Activated CD8-positive, alpha-beta memory T cell treated with anti-CD3 and anti-CD28 coated beads, Interleukin-2, amount 50 U/mL, for 24 hours (primary cell): ENCODE measurements around the gene PTPRN2.
"Not testable (repeated sequence)": the region's sequence is repeated elsewhere in the genome, so short reads cannot be mapped to it uniquely, and the experiment has no call there.

Source experiments
- DNase-seq: peaks from one replicate; pipeline ENCODE4 v3.0.0-alpha.2; 2020; ENCODE audit errors: extremely low read depth

PTPRN2 gene

DNA sequence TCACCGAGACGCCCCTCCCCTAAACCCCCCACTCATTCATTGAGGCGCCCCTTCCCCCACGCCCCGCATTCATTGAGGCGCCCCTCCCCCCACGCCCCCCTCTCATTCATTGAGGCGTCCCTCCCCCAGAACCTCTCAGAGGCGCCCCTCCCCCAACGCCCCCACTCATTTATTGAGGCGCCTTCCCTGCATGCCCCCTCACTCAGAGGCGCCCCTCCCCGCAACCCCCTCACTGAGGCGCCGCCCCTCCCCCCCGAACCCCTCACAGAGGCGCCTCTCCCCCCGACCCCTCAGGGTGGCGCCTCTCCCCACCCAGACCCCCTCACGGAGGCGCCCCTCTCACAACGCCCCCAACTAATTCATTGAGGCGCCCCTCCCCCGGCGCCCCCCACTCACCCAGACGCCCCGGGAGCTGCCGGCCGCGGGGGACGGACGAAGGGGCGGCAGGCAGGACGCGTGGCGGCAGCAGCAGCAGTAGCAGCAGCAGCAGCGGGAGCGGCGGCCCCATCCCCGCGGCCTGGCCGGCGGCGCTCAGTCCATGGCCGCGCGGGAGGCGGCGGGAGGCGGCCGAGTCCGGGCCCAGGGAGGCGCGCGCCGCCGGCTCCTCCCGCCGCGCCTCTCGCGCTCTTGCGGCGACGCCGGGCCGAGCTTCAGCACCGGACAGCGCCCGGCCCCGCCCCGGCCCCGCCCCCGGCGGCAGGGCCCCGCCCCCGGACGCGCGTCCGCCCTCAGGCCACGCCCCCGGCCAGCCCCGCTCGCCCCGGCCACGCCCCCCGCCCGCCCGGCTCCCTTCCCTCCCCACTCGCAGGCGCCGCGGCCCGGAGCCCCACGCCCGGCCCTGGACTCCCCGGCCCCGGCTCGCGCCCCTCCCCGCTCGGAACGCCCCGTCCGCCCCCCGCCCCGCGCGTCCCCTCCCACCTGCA lies at the start of gene PTPRN2:
PTPRN2 (minus strand) TSS at position 662 of the 923 bp plus-strand sequence.
- DNase-seq: no peak

DNA sequence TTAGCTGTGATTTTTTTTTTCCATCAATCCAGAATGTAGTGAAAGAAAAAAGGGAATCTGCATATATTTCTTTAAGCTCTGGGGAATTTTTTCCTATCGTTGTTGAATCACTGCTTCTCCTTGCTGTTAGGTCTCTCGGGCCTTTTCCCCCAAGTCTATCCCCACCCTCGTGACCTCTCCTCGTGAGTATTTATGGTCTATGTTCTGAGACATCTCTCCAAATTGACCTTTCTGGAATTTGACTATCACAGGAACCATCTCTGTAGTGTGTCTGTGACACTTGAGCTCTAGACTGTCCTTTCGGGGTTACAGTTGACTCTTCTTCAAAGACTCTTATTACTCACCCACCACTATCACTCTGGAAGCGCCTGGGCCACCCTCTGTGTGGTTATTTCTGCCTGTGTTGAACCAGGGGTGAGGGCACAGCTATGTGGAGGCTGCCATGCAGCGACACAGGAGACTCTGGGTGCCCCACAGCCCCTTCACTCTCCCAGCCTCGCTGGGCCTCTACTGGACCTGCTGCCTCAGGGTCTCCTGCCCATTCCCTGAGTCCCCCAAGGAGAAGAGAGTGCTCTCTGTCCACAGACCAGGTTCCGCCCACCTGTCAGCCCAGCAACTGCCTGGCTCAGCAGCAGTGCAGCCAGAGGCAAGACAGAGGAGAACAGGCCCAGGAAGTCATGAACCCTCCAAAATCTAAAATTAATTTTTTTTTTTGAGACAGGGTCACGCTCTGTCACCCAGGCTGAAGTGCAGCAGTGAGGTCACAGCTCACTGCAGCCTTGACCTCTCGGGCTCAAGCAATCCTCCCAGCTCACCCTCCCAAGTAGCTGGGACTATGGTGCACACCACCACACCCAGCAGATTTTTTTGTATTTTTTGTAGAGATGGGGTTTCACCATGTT lies 45.7 kb upstream of the PTPRN2 start:
- no peak for DNase-seq

DNA sequence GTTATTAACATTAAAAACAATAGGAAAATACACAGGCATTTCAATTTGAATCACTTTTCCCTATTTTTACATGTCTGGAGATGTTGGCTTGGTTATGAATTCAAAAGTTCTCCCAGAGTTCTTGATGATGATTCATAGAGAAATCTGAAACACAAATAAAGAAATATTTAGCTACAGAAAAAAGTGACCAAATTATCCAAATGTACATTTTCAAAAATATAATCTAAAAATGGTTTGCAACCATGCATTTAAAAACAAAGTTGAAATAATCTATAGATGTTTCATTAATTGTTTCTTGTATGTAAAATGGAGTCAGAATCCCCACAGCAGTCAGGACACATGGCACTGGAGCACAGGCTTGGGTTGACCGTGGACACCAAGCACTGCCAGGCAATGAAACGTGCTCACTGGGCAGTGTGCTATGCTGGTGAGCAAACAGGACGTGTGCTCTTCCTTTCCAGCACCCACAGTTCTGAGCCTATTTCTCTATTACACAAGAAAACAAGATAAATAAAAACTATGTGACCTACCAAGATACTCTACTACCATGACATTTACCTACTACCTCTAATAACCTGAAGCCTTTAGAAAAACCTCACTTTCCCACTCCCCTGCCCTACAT lies 44.1 kb upstream of the PTPRN2 start:
- DNase-seq: no peak

DNA sequence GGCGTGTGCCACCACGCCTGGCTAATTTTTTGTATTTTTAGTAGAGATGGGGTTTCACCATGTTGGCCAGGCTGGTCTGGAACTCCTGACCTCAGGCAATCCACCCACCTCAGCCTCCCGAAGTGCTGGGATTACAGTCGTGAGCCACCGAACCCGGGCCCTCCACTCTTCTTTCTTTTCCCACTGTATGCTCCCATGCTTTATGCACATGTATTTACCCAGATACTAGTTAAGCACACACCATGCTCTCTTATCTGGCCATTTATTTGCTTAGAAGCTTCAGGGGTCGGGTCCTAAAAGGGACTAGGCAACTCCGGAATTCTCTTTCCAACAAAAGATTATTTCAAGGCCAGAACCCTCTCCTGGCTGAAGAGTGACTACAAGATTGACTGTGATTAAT lies 38.7 kb upstream of the PTPRN2 start:
- not testable (repeated sequence) for DNase-seq

DNA sequence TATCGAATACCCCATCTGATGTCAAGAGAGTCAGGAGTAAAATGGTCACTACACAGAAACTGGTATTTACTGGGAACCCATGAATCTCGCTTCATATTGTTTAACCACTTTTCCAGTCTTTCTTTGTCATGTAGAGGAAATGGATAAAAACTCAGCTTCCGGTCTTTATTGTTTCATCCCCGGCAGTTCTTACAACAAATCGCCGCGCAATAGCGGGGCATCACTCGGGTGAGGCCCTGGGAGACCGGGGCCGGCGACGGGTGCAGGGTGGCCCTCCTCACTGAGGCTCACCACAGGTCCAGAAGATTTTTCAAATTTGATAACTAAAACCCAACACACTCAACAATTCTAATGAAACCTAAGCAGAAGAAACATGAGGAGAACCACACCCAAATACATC lies 35.6 kb upstream of the PTPRN2 start:
- no peak for DNase-seq

DNA sequence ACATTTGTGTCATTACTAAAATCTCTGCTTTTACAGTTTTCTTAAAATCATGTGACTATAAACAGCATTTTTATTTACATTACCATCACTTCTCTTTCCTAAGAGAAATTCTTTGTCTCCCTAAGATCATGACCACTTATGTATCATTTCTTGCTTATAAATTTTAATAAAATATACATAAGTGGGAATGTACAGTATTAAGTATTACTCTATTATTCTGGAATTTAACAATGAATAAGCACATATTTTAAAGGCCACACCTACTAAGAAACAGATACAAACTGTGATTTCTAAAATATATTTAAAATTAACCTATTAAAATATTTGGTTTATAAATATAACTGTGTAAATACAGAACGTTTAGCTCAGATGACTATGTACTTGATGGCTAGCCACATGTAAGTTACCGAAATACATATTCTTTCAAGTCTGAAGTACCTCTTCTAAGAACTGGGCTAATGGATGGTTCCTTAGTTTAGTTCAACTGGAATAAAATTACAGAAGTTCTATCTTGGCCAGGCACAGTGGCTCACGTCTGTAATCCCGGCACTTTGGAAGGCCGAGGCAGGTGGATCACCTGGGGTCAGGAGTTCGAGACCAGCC lies 33.3 kb upstream of the PTPRN2 start:
- no peak for DNase-seq

DNA sequence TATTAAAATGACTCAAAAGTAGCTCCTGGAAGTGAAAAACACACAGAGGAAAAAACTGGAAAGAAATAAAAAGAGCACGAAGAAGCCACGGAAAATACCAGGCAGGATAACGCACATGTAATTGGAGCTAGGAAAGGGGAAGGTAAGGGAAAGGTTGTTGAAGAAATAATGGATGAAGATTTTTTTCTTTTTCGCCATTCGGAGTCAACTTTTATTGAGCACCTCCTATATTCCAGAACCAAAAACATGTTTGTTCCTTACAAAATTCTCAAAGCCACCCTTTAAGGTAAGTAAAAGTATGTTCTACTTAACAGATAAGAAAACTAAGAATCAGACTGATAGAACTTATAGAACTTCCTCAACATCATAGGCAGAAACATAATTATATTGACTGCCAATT lies 32.8 kb upstream of the PTPRN2 start:
- DNase-seq: no peak

DNA sequence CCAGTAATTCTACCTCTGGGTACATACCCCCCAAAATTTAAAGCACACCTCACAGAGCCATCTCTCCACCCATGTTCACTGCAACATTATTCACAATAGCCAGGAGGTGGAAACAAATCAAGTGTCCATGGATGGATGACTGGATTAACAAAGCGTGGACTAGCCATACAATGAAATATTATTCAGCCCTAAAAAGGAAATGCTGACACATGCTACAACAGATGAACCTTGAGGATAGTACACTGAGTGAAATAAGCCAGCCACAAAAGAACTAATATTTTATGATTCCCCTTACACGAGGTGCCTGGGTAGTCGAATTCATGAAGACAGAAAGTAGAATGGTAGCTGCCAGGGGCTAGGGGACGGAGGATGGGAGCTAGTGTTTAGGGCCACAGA lies 31.1 kb upstream of the PTPRN2 start:
- DNase-seq: no peak

DNA sequence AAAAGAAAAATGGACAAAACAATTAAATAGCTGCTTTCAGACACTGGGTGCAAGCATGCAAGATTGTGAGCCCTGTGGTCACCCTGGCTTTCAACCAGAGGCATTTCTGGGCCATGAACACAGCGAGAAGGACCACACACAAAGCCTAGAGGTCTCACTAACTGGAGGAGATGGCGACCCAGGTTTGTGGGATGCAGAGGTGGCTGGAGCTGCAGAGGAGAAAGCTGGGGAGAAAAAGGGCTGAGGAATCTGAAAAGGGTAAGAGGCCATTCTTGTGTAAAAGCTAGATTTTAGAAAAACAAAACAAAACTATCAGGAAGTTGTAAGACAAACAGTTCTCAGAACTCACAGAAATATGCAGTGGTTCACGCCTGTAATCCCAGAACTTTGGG lies 30.1 kb upstream of the PTPRN2 start:
- no peak for DNase-seq

DNA sequence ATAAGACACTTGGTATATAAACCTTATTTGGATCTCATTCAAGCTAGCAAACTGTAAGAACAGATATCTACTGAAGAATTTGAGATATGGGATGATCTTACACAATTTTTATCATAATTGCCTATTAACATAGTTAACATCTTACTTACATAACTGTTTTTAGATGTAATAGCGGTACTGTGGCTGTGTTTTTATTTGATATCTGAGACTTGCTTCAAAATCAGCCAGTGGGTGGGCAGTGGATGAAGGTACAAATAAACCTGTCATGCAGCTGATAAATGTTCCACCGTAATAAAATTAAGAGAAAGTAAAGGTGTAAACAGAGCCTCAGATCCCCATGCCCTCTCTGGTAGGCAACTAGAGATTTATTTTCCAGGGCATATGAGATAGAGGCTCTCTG lies 28.4 kb upstream of the PTPRN2 start:
- no peak for DNase-seq

DNA sequence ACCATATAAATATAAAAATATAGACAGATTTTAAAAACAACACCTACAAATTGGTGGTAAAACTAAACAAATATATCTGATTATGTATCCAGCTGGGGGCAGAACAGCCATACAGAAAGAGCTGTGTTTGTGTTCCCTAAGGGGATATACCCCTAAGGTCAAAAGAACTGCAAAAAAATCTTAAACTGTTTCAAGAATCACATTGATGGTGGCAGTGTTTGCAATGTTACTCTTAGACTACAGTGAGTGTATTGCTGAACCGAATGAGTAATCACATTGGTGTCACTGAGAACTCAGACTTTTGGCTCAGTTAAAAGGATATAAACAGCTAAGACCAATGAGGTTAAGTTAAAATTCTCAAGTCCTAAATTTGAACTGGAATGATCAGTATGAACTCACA lies 27.1 kb upstream of the PTPRN2 start:
- DNase-seq: no peak

DNA sequence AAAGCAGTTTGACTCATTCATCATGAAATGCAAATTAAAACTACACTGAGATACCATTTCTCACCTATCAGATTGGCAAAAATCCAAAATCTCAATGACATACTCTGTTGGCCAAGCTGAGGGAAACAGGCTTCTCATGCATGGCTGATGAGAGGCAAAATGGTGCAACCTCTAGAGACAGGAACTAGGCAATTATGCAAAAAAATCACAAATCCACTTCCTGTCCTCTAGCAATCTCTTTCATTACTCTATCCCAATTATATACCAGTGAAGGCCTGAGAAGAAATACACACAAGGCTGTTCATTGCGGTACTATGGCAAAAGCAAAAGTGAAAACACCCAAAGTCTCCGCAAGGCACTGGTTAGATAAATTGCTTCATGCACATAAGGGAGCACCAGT lies 25.9 kb upstream of the PTPRN2 start:
- DNase-seq: no peak

DNA sequence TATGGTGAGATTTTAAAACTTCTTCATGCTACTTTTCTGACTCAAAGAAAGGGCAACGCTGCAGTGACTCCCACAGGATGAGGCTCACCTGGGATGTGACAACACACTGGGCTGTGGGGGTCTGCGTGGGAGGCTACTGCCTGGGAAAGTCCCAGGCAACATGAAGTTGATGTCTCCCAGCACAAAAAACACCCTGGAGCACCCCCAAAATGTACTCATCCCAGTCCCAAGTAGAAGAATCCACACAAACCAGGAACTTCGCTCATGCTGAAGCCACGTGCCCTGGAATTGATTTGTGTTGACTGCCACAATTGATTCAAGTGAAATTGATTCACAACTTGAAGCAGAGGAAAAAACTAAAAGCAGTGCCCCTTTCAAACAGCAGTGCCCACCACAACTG lies 24.9 kb upstream of the PTPRN2 start:
- no peak for DNase-seq

DNA sequence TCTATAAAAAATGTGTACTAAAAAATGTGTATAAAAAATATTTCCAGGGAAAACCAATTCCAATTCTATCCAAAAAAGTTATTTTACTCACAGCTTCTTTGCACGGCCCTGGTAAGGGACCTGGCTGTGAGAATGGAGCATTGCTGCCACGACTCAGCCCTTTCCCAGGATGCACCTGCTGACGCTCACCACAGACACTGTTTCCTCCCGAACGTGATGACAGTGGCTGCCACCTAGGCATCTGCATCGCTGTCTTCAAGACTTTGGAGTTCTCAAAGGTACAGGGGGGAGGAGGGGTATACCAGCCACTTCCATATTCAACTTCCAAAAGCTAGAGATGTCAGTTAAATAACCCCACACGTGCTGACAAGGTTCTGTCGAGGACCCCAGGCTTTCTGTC lies 23.9 kb upstream of the PTPRN2 start:
- DNase-seq: no peak

DNA sequence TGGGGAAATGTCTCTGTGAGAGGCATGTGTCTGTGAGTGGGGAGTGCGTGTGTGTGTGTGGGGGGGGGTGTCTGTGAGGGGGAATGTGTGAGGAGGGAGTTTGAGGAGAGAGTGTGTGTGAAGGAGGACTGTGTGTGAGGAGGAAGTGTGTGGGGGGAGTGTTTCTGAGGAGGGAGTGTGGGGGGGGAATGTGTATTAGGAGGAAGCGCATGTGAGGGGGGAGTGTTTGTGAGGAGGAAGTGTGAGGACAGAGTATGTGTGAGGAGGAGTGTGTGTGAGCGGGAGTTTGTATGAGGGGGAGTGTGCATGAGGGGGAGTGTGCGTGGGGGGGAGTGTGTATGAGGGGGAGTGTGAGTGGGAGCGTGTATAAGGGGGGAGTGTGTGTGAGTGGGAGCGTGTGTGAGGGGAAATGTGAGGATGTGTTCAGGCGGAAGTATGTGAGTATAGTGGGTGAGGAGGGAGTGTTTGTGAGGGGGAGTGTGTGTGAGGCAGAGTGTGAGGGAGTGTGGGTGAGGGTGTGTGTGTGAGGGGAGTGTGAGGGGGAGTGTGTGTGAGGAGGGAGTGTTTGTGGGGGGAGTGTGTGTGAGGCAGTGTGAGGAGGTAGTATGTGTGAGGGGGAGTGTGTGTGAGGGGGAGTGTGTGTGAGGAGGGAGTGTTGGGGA lies 21.8 kb upstream of the PTPRN2 start:
- DNase-seq: no peak

DNA sequence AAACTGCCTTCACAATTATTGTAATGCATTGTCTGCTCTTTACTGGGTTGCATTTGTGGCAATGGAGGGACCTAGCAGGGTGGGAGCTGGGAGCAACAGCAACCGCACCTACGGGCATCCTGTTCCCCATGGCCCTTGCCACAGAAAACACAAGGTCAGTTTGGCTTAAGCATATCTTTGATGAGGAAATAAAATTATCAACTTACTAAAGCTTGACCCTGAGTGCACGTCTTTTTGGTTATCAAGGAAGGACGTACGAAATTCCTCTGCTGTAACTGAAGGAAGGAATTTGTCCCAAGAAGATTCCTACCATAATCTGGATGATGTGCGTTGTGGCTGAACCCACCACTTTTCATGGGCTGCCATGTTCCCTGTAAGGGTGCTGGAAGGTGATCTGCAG lies 19.9 kb upstream of the PTPRN2 start:
- DNase-seq: no peak

DNA sequence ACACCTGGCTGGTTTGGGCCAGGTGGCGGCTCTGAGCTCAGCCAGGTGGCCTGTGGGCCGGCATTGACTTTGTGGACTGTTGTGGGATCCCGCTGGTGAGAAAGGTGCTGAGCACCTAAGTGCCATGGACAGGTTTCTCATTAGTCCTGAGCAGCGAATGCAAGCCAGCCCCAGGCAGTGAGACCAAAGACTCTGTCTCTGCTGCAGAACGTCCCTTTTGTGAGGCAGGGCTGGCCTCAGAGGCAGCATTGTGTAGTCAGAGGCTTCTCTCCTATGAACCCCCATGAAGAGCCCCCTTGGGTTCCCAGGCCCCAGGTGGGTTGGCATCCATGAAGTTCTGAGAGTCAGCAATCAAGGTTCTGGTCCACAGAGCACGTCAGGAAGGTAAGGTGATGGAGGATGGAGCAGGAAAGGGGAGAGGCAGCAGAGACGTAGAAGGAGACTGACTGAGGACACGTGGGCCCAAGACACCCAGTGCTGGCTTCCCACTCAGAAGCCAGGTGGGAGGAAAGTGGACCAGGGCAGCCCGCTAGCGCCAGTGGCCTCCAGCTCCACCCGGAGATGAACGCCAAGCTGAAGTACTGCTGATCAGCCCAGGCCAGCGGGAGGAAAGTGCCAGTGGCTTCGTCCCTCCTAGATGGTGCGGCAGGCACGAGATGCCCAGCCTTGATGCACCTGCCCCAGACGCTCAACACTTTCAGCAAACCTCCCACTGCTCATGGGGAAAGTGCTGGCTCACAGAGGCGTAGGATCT lies 19.2 kb upstream of the PTPRN2 start:
- DNase-seq: no peak

DNA sequence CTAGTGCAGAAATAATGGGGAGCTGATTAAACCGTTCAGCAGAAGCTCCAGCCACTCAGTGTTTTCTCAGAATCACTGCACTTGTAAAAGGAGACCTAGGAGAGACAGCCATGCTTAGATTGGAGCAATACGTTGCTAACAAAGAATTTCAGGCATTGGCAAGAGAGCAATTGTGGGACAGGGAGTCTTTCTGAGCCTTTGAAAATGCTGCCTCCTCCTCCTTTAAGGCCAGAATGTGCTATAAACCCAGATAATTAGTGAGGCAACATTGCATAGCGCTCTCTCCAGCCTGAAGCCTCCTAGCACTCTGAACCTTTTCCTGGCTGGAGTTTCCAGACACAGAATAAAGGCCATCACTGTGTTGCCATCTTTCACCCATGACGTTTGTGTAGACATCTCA lies 18.5 kb upstream of the PTPRN2 start:
- DNase-seq: no peak

DNA sequence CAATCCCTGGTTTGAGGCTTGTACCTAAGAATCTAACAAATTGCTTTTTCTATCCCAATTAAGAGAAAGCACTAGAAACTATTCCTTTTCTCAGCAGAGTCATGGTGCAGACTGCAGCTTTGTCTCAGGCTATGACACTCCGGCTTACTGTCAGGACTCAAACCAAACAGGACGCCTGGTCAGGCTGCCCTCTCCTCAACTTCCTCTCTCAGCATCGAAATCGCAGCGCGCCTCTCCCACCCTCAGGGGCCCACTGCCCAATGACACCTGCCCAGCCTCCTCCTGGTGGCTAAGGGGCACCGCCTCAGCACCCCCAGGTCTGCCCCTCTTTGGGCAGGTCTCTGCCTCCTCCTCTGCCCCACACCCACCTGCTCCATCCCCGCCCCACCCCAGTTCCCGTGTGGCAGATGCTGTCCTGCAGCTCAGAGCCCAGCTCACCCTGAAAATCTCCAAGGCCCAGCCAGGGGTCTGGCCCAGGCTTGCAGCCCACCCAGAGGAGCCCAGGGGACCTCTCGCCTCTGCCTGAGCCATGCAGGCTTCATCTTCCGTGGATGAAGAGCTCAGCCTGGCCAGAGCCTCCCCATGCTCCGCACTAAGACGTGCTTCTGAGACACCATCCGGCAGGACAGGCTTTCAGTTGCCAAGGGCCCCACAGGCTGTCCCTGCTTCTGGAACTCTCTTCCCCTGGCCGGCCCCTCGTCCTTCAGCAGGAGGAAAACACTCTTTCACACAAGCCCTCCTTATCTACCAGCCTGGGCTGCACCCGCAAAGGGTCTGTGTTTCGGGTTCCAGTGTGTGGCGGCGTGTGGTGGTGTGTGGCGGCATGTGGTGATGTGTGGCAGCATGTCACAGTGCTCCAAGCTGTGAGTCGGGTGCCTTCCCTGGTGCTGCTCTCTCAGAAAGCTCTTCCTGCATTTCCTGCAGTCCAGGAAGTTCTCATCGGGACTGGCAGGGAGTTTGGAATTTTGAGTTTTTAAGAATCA lies 16.4 kb upstream of the PTPRN2 start:
- no peak for DNase-seq
